ENCODE results near the gene MSMO1.

DNA sequence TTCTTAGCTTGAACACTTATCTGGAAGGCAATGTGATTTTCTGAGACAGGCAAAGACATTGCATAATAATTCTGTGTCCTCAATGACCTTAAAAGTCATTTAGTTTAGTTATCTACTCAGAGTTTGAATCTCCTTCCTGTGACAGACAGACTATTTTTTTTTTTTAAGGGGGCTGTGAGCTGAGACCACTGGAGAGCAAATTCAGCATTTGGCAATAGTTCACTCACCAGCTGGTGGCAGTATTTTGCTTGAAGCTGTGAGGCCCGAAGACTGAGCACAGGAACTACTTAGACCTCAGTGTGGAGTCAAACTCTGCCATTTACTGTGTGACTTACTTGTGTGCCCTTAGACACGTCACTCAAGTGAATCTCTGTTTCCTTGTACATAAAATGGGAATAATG, 28.4 kb downstream of the MSMO1 start:
- TF ChIP-seq, protein P1, sequence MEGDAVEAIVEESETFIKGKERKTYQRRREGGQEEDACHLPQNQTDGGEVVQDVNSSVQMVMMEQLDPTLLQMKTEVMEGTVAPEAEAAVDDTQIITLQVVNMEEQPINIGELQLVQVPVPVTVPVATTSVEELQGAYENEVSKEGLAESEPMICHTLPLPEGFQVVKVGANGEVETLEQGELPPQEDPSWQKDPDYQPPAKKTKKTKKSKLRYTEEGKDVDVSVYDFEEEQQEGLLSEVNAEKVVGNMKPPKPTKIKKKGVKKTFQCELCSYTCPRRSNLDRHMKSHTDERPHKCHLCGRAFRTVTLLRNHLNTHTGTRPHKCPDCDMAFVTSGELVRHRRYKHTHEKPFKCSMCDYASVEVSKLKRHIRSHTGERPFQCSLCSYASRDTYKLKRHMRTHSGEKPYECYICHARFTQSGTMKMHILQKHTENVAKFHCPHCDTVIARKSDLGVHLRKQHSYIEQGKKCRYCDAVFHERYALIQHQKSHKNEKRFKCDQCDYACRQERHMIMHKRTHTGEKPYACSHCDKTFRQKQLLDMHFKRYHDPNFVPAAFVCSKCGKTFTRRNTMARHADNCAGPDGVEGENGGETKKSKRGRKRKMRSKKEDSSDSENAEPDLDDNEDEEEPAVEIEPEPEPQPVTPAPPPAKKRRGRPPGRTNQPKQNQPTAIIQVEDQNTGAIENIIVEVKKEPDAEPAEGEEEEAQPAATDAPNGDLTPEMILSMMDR (IDR thresholded peaks at IDR 0.05): peak in 4 of 6 experiments; percentile 20 to 69 (median 55)
- no peak for TF ChIP-seq POLR2A (IDR thresholded peaks at IDR 0.05)

Data from Peyer's patch (tissue), 4 donors.